NCI-H2227 (cell line): ENCODE data around the gene CRACDL.

Source experiments
- DNase-seq: peaks from one replicate; lab custom pipeline; 2025; ENCODE audit not compliant: unreplicated experiment; lab: John Stamatoyannopoulos, UW

The CRACDL gene

DNA sequence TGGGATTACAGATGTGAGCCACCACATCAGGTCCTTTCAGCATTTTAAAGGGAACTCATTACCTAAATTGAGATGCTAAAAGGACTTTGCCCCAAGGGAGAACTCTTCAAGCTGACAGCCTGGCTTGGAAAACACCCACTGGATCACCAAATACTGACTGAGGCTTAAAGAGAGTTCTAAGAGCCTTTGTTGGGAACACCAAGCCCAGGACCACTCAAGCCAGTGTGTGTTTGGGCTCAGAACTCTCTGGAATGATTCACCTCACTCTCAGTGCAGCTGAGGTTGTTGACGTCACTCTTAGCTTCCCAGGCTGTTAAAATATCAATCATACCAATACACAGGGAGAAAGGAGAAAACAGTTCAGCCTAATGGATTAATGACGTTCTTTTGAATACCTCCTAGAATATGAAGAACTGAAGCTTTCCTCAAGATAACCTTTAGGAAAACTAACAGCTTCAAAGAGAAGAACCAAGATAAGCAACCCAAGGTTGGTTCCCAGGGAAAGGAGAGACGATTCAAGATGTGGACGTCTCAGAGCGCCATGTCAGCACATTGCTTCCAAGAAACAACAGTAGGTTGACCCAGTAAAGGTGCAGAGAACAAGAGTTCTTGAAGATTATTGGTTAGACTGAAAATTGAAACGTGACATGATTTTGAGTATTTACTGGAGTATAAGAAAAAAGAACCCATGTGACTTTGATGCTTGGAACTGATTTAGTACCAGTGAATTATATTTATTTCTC lies 157.1 kb downstream of the CRACDL start:
- DNase-seq: no peak

DNA sequence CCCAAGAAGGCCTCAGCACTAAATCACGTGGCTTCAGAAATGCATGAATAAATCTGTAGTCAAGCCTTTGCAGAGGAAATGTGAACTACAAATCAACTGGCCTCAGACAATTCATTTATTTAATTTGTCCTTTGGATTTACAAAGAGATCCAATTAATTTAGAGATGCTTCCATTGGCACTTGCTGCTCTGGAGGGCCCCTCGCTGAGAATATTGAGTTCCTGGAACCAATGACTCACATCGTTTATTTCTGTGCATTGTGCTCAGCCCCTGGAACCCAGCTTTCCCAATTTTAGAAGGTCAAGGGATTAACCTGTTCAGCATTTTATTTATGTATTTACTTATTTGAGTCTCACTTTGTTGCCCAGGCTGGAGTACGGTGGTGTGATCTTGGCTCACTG lies 157.9 kb downstream of the CRACDL start:
- no peak for DNase-seq

DNA sequence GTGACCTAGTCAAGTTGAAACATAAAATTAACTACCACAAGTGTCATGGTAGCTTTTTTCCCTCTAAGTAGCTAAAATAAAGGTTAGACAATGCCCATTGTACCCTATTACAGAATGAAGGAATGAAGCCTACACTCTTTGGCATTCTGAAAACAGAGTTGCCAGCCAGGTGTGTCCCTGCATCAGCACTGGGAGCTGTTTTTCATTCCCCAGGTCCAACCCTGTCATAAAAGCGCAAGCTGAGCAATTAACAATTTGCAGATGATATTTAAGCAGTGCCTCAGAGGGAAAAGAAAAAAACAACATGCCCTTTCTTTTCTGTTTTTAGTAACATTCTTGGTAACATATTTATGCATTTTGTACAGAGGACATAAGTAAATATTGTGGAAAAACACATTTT lies 158.3 kb downstream of the CRACDL start:
- no peak for DNase-seq

DNA sequence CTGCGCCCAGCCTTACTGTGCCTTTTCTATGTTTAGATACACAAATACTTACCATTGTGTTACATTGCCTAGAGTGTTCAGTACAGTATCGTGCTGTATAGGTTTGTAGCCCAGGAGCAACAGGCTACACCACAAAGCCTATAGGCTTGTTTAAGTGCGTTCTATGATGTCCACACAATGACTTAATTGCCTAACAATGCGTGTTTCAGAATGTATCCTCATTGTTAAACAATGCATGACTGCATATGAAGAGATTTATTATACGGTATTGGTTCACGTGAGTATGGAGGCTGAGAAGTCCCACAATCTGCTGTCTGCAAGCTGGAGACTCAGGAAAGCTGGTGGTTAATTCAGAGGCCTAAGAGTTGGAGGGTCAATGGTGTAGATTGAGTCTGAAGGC lies 158.9 kb downstream of the CRACDL start:
- DNase-seq: no peak

DNA sequence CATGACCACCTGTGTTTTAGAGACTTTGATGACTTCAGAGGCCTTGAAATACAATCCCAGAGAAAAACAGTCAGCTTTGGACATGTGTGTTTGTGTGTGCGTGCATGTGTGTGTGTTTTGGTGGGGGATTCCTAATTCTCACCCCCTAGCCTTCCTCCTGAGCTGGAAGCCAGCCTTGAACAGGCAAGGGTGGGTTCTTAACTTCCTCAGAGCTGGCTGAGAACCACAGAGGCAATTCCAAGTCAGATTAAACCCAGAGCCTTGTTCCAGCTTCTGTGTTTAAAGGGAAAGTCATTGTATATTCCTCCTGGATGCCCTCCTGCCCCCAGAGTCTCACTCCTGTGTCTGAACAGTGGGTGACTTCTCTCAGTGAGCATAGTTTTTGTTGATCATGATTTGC lies 159.9 kb downstream of the CRACDL start:
- DNase-seq: no peak

DNA sequence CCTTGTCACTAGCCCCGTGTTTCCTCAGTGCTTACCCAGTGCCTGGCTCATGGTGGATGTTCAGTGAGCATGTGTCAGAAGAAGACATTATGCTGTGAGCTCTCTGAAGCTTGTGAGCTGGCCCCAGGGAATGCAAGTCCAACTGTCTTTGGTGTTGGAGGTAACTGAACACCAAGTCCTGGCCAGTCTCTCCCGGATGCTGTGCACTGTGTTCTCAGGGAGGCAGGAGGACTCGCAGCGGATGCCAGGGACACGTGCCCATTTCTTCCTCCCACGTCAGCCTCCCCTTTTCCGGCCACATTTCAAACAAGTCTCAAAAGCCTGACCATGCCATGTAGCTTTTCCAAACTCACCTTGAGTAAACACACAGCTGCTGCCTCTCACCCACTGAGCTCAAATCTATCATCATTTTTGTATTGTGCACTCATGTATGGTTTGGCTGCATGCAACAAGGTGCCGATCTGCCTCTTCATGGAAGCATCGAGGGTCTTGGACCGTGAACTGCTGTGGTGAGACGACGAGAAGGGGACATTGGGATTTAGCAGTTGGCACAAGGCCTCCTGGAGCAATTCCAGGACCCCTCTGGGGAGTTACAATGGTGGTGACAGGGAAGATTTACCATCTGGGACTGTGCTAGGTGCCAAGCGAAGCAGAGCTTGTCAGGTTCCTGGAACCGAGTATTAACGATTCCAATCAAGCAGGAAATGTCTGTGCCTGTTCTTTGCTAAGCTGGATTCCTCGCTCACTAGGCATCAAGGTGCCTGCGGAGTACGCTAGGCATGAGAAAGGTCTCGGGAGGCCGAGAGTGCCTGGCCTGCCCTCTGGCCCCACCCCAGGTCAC lies 160.7 kb downstream of the CRACDL start:
- no peak for DNase-seq

DNA sequence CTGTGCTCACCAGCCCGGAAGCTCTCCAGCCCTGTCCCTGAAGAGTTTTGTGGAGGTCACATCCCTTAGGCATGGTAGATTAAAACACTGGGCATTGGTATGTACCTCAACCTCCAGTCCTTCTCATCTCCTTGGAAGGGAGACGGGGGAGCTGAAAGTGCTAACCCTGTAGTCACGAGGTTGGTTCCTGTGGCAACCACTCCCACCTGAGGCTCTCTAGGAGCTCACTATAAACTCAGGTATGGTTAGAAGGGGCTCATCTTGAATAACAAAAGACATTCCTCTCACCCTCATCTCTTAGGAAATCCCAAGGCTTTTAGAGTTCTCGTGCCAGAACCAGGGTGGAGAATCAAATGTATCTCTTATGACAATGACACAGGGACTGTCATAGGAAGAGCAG lies 162.1 kb downstream of the CRACDL start:
- DNase-seq: no peak

DNA sequence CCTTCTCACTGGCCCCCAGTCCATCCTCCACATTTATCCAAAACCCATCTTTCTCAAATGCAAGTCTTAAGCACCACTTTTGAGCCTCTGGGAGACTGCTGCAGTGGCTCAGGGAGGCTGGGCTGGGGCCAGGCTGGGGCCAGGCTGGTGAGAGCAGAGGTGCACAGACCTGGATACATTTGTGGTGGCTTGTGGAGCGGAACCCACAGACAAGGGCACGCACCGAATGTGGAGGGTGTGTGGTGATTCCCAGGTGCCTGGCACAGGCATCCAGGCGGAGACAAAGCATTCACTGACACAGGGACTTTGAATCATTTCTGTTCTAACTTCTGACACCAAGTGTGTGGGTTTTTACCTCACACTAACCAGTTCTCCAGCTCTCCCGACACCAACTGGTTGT lies 162.9 kb downstream of the CRACDL start:
- no peak for DNase-seq

DNA sequence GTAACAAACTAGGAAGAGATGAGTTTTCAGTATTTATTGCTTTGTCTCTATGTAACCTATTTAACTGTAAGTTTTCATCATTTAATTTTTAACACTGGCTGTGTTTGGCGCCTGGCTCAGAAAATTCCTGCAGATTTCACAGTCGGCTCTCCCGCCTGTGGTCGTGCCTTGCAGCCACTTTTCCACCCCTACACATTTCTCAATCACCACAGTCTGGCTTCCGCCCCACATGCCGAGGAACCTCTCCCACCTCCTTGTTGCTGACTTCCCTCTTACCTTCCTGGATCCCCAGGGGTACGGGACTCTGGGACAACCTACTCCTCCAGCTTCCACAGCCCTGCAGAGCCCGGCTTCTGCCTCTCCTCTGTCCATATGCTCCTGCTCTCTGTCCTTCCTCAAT lies 163.5 kb downstream of the CRACDL start:
- no peak for DNase-seq

DNA sequence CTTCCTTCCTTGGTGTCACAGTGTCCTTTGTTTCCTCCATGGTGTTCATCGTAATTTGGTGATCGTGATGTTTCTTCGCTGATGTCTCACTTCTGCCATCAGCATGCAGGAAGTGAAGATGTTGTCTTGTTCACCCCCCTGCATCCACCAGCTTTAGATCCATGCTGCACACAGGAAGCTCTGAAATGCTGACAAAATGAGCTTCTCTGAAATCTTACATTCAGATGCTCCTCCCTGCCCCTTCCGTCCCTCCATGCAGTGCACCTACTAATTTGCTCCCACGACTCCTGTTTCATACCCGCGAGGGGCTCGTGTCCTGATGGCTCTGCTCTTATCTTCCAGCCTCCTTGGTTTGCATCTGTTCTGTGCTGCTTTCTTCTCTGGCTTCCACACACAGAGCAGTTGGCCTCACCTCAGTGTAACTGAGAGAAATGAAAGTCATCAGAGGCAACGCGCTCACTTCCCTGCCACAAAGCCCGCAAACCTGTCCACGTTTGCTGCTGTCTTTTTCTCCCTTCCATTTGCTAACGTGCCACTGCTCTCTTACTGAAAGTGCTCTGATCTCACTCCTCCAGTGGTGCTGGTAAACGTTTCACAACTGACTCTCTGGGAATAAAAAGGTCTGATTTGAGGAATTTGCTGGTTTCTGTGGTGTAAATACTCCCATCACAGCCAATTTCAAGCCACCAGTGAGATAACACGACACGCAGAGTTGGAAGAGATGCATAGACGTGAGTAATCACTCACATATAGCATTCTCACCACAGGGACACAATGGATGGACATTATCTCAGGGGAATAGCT lies 164.1 kb downstream of the CRACDL start:
- DNase-seq: no peak

DNA sequence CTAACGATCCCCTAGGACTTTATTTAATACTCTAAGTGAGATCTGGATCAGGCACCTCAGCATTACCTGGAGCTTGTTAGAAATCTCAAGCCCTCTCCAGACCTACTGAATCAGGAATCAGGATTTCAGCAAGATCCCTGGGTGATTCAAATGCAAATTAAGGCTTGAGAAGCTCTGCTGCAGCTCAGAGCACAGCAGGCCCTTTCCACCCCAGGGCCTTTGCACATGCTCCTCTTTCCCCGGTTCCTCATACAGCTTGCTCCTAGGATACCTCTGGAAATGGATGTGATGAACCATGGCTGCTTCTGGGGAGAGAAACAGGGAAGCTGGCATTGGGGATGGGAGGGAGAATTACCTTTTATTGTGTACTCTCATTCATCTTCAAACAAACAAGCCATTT lies 164.8 kb downstream of the CRACDL start:
- DNase-seq: no peak

DNA sequence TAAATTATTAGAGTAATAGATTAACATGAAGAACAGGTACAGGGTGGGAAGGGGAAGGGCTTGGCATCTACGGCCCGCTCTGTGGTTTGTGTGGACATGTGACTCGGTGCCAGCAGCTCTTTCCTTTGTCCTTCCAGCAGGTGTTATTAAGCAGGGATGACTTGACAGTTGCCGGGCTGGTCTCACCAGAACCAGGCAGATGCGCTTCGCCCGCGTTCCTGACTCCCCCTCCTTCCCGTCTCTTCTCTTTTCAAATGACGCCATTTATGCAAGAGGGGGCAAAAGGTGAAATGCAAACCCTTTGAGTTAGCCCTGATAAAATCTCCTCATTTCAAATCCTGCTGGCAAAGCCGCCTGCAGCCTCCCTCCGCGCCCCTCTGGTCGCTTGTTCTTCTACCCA lies 166.2 kb downstream of the CRACDL start:
- DNase-seq: peak; percentile 77

DNA sequence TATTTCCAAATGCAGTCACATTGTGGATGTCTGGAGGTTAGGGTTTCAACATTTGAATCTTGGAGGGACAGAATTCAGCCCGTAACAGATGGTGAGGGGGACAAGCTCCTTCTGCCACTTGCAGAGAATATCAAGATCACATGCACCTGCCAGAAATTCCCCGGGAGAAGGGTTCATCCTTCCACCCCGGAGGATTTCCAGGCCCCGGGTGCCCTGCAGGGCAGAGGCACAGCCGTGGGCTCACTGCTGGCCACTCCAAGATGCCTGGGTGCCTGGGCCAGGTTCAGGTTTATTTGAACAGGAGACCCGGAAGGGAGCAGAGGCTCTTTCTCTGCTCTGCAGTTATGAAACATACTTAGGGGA lies 166.9 kb downstream of the CRACDL start:
- DNase-seq: no peak

DNA sequence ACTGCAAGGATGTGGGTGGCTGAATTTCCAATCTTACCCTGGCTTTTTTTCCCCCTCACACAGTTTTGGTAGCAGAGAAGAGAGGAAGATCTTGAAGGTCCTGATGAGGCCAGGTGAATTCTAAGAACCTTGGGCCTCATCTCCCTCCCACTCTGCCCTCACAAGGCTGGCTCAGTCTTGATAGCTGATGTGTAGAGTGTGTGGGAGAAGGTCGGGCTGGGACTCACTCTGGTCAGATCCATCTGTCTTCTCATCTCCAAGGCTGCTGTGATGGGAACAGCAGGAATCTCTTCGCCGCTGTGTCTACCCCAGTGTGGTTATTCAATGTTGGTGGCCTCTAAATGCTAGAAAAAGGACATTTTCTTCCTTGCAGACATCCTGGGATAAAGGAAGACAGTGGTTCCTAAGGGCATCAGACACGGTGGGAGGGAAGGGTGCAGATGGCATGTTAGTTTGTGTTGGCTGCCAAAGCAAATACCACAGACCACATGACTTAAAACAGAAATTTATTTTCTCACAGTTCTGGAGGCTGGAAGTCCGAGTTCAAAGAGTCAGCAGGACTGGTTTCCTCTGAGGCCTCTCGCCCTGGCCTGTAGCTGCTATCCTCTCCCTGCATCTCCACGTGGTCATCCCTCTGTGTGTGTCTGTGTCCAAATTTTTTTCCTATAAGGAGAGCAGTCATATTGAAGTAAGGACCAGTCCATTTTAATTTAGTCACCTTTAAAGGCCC lies 167.5 kb downstream of the CRACDL start:
- DNase-seq: no peak

DNA sequence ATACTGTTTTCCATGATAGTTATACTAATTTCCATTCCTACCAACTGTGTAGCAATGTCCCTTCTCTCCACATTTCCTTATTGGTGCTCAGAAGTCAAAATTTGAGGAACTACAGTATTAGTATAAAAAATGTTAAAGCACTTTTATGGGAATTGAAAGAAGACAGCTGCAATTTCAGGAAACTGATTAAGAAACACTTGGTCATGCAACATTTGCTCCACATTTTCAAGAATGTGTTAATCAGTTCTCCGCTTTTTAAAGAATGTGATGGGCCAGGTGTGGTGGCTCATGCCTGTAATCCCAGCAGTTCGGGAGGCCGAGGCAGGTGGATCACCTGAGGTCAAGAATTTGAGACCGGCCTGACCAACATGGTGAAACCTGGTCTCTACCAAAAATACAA lies 171.5 kb downstream of the CRACDL start:
- DNase-seq: no peak

DNA sequence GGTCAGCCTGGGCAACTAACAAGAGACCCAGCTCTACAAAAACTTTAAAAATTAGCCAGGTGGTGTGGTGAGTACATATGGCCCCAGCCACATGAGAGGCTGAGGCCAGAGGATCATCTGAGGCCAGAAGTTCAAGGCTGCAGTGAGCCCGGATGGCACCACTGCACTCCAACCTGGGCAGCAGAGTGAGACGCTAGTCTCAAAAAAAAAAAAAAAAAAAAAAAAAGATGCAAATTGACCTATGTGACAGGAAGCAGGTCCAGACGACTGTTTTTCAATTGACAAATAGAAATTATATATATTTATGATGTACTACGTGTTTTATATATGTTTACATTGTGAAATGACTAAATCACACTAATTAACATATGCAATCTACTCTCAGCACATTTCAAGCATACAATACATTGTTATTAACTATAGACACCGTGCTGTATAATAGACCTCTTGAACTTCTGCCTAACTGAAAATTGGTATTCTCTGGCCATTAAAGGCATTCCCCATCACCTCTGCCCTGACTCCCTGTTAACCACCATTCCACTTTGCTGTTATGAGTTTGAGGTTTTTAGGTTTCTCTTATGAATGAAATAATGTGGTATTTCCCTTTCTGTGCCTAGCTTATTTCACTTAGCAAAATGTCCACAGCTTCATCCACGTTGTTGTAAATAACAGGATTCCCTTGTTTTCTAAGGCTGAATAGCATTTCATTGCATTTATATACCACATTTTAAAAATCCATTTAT lies 172.6 kb downstream of the CRACDL start:
- DNase-seq: no peak

DNA sequence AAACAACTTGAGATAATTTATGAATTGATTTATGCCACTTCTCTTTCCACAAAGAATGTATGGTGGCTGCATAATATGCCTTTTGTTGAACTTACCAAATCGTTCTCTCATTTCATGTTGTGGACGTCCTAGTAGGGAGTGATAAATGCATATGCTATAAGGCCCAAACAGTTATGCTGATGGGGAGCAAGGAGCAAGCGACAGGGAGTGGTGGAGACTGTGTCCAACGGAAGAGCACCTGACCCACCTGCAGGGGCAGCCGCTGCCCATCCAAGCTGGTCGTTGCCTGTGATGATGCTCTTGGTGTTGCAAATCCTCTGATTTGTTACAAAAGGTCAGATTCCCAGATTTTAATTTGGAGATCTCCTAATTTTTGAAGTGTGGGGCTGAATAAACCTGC lies 174.1 kb downstream of the CRACDL start:
- DNase-seq: no peak

DNA sequence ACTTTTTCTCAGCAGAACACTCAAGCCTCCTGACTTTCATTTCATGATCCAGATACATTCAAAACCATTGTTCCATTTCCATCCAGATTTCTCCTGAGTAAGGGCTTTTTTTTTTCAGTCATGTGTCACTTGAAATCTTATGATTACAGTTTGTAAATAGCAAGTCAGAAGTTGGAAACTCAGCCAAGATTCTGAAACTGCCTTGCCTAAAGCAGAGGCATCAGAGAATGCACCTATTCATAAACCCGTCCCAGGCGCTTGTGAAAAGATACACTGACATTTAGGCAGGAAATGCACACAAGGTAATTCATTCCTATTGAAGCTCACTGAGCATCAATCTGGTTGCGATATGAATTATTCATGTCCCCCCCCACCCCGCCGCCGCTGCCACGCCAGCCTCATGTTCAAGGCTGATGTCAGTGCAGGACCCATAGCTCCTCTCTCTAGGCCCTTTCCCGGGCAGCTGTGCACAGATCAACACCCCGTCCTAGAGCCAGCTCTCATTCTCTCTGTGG lies 174.7 kb downstream of the CRACDL start:
- no peak for DNase-seq

DNA sequence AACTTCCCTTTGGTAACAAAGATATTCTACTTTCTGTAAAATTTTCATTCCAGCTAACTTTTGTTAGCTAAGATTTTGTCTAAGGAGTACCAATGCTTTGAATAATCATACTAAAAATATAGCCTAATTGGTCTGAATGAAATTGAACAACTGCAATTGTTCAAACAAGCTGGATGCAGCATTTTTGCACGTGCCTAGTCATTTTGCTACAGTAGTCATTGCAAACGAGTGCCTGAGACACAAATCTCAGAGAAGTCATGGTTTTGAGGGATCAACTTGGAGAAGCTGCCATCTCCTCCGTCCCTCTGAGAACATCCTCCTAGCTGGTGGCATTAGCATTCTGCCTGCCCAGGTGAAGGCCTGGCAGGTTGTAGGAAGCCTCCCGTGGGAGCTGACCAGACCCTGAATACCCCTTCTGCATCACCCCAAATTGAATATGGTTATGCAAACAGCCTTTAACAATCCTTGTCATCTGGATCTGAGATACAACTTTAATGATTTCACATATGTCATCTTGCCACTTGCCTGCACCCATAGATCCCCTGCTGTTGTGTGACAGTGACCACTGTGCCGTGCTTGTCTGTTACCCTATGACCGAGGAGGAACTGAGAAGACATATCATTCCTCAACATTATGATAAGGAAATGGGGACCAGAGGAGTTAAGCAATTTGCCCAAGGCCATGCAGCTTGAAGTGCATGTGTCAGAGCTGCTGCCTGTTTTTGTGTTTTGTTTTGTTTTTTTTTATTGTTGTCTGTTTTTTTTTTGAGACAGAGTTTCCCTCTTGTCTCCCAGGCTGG lies 176.0 kb downstream of the CRACDL start:
- DNase-seq: no peak
